B cell (primary cell): ENCODE results near the gene ZNF471. TPM values are rescaled to one million over a fixed set of nuclear protein-coding genes. Genes with fewer than 3 reads are reported as not detected.

Experiments used
- ATAC-seq: fragments of 200-7000 bp; cut with Tn5 transposase; one replicate; pipeline ENCODE4 v1.10.0; 2021; ENCODE audit warnings: low read depth, mild to moderate bottlenecking, moderate number of reproducible peaks, moderate library complexity
- CTCF ChIA-PET: fragments of 350-600 bp; sonication (Branson Sonifier 250); formaldehyde crosslinking; loops from one replicate; lab custom pipeline; 2021; ENCODE audit warnings: antibody characterized with exemption, inconsistent platforms; lab: Charles Lee
- POLR2A ChIA-PET: fragments of 350-600 bp; sonication (Branson Sonifier 250); formaldehyde crosslinking; loops from one replicate; lab custom pipeline; 2021; ENCODE audit warnings: antibody characterized with exemption; lab: Charles Lee
- DNase-seq: peaks from one replicate; pipeline ENCODE4 v3.0.0; 2013
- H2AFZ ChIP-seq: 2 replicates; pipeline ENCODE4 v1.6.1; 2012; ENCODE audit warnings: mild to moderate bottlenecking, low read depth, low read length; ENCODE audit not compliant: insufficient read depth, poor library complexity, severe bottlenecking
- H3K27ac ChIP-seq, 2 donors: 1 replicate in 1 of 2; 2 replicates in 1 of 2; pipeline ENCODE4 v1.5.1; 2012 to 2013; ENCODE audit warnings: low read length in 2 of 2, mild to moderate bottlenecking in 2 of 2, moderate library complexity in 1 of 2
- H3K27me3 ChIP-seq, 4 experiments: fragments of 200-600 bp in 1 of 4; sonication (generic) in 1 of 4; replicated peaks in 1 of 4; 1 replicate in 2 of 4; 2 replicates in 2 of 4; pipeline versions ENCODE4 v1.6.1 to v1.7.0; 2013 to 2016; ENCODE audit warnings: low read length in 3 of 4, mild to moderate bottlenecking in 2 of 4, mixed read lengths in 1 of 4, moderate library complexity in 1 of 4; ENCODE audit not compliant: insufficient read depth in 4 of 4, control insufficient read depth in 3 of 4; ENCODE audit errors: control extremely low read depth in 1 of 4
- H3K36me3 ChIP-seq, 2 experiments: replicated peaks in 1 of 2; 1 replicate in 1 of 2; 2 replicates in 1 of 2; pipeline versions ENCODE4 v1.6.1 to v1.7.1; 2013; ENCODE audit warnings: low read length in 1 of 2; ENCODE audit not compliant: insufficient read depth in 2 of 2, control insufficient read depth in 1 of 2; ENCODE audit errors: control extremely low read depth in 1 of 2, extremely low read depth in 1 of 2
- H3K4me1 ChIP-seq, 2 donors: fragments of 200-600 bp in 1 of 2; sonication (generic) in 1 of 2; 1 replicate in 1 of 2; 2 replicates in 1 of 2; pipeline versions ENCODE4 v1.5.1 to v1.6.1; 2013 to 2017; ENCODE audit warnings: low read length in 2 of 2; ENCODE audit not compliant: control insufficient read depth in 2 of 2, insufficient read depth in 2 of 2
- H3K4me2 ChIP-seq: replicated peaks from 2 replicates; pipeline ENCODE3; 2012; ENCODE audit warnings: mild to moderate bottlenecking, low read depth, low read length; ENCODE audit not compliant: poor library complexity, severe bottlenecking
- H3K4me3 ChIP-seq, 5 experiments: fragments of 200-600 bp in 1 of 5; sonication (generic) in 1 of 5; 1 replicate in 3 of 5; 2 replicates in 2 of 5; pipeline versions ENCODE4 v1.5.1 to v1.7.0; 2011 to 2016; ENCODE audit warnings: low read length in 4 of 5, mild to moderate bottlenecking in 4 of 5, low read depth in 2 of 5, control low read depth in 1 of 5, moderate library complexity in 1 of 5; ENCODE audit not compliant: insufficient read depth in 1 of 5; ENCODE audit errors: control extremely low read depth in 1 of 5, extremely low read depth in 1 of 5
- H3K79me2 ChIP-seq: fragments of 200-600 bp; sonication (generic); one replicate; pipeline ENCODE4 v1.6.0; 2016; ENCODE audit warnings: low read length; ENCODE audit not compliant: control insufficient read depth, insufficient read depth
- H3K9ac ChIP-seq: fragments of 200-600 bp; sonication (generic); 2 replicates; pipeline ENCODE4 v1.6.1; 2017; ENCODE audit warnings: mild to moderate bottlenecking, low read length, moderate library complexity
- H3K9me3 ChIP-seq, 3 donors: one replicate each; pipeline versions ENCODE4 v1.6.1 to v1.7.1; 2013; ENCODE audit warnings: low read length in 2 of 3; ENCODE audit not compliant: control insufficient read depth in 2 of 3, insufficient read depth in 1 of 3; ENCODE audit errors: control extremely low read depth in 1 of 3
- H4K20me1 ChIP-seq: 2 replicates; pipeline ENCODE4 v1.6.0; 2012; ENCODE audit warnings: mild to moderate bottlenecking, low read length; ENCODE audit not compliant: insufficient read depth, control insufficient read depth, poor library complexity, severe bottlenecking
- H3K27ac Mint-ChIP-seq: one replicate; pipeline ENCODE4 v1.8.0; 2021; ENCODE audit warnings: mixed read lengths
- H3K27me3 Mint-ChIP-seq: one replicate; pipeline ENCODE4 v1.8.0; 2021; ENCODE audit warnings: mixed read lengths
- H3K4me1 Mint-ChIP-seq: one replicate; pipeline ENCODE4 v1.8.0; 2021; ENCODE audit warnings: mixed read lengths
- H3K4me3 Mint-ChIP-seq: one replicate; pipeline ENCODE4 v1.8.0; 2021; ENCODE audit warnings: mixed read lengths
- H3K9me3 Mint-ChIP-seq: one replicate; pipeline ENCODE4 v1.8.0; 2022; ENCODE audit warnings: mixed read lengths; ENCODE audit not compliant: insufficient read depth
- EZH2 ChIP-seq: IDR thresholded peaks from 2 replicates; pipeline ENCODE4 v1.6.1; 2012; ENCODE audit warnings: borderline replicate concordance, low read depth, mild to moderate bottlenecking, moderate library complexity, low read length; ENCODE audit not compliant: insufficient read depth, poor library complexity, severe bottlenecking
- WGBS: methylation state at CpG from one replicate; pipeline ENCODE4 v1.1.5; 2013; ENCODE audit warnings: missing lambda C conversion rate; ENCODE audit not compliant: insufficient coverage; 5-methylcytosine and 5-hydroxymethylcytosine counted together
- intact Hi-C: fragments of 100-400 bp; cut with micrococcal nuclease; formaldehyde crosslinking; loops from one replicate; pipeline ENCODE4 v1.10.0; 2022
- polyA plus RNA-seq: library from polyadenylated mRNA; depleted of rRNA; stranded (reverse); fragments of >200 nt; gene quantifications from 2 replicates; pipeline ENCODE4 v1.2.3, GENCODE V29; 2012
- total RNA-seq, 2 donors: library from RNA; stranded (reverse); fragments of 120-200 nt in 1 of 2; gene quantifications; 1 replicate in 1 of 2; 2 replicates in 1 of 2; pipeline versions ENCODE4 v1.2.3 to v1.2.4, GENCODE V29; 2013 to 2022
- TF ChIP-seq, protein P1 (sequence below): fragments of 200-600 bp; IDR thresholded peaks from one replicate; pipeline ENCODE4 v1.8.0; 2022; ENCODE audit warnings: antibody characterized with exemption, mild to moderate bottlenecking

Gene ZNF471
- total and polyA plus RNA-seq, 2 donors (not counting 1 experiment from before 2014, with no cell fraction given), result 0.91 to 5.9 TPM

DNA sequence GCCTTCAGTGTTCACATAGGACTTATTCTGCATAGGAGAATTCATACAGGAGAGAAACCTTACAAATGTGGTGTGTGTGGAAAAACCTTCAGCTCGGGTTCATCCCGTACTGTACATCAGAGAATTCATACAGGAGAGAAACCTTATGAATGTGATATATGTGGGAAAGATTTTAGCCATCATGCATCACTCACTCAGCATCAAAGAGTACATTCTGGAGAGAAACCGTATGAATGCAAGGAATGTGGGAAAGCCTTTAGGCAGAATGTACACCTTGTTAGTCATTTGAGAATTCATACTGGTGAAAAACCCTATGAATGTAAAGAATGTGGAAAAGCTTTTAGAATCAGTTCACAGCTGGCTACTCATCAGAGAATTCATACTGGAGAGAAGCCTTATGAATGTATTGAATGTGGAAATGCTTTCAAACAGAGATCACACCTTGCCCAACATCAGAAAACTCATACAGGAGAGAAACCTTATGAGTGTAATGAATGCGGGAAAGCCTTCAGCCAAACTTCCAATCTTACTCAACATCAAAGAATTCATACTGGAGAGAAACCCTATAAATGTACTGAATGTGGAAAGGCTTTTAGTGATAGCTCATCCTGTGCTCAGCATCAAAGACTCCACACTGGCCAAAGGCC, 17.7 kb downstream of the ZNF471 start:
- CTCF ChIA-PET, result no interaction called here
- H3K4me3 ChIP-seq, result no peak overlapping the region
- intact Hi-C loops, result no loop called here

DNA sequence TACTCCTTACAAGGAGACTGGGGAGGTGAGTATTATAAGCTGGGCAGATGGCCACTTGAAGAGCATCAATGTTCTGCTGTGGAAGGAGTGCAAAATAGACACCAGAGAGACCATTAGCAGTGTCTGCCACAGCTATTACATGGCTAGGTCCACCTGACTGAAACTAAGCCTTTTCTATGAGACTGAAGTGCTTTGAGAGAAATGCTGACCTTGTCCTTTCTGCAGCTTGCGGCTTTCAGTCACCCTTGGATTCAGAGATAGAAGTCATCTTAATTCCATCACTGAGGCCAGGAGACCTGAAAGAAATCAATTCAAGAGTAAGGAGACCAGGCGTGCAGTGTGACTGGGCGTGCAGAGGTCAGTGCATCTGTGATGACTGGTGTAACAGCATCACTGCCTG, 29.8 kb downstream of the ZNF471 start:
- Histone ChIP-seq H2AFZ (peak overlapping the region; percentile 95), H3K4me3 (peak overlapping the region in 1 of 5 experiments; percentile 84)

More for the DNA sequence above, 17.7 kb downstream of the ZNF471 start:
- Mint-ChIP-seq H3K27me3 (no peaks in the 10 kb centered on the region), H3K4me3 (no peak overlapping the region), H3K9me3 (peaks cover 34% of the 10 kb centered on the region), H3K27ac (no peak overlapping the region), H3K4me1 (no peaks in the 10 kb centered on the region)
- Histone ChIP-seq H2AFZ (no peak overlapping the region), H3K27ac (no peak overlapping the region), H3K9ac (no peak overlapping the region), H3K79me2 (no peaks in the 10 kb centered on the region), H3K9me3 (peaks cover 11 to 87% (median 49%) of the 10 kb centered on the region in 3 donors), H4K20me1 (no peaks in the 10 kb centered on the region), H3K36me3 (no peaks in the 10 kb centered on the region), H3K27me3 (no peaks in the 10 kb centered on the region), H3K4me1 (no peaks in the 10 kb centered on the region), H3K4me2 (no peak overlapping the region)
- POLR2A ChIA-PET, result no interaction called here
- no peak for TF ChIP-seq EZH2
- TF ChIP-seq, protein P1, sequence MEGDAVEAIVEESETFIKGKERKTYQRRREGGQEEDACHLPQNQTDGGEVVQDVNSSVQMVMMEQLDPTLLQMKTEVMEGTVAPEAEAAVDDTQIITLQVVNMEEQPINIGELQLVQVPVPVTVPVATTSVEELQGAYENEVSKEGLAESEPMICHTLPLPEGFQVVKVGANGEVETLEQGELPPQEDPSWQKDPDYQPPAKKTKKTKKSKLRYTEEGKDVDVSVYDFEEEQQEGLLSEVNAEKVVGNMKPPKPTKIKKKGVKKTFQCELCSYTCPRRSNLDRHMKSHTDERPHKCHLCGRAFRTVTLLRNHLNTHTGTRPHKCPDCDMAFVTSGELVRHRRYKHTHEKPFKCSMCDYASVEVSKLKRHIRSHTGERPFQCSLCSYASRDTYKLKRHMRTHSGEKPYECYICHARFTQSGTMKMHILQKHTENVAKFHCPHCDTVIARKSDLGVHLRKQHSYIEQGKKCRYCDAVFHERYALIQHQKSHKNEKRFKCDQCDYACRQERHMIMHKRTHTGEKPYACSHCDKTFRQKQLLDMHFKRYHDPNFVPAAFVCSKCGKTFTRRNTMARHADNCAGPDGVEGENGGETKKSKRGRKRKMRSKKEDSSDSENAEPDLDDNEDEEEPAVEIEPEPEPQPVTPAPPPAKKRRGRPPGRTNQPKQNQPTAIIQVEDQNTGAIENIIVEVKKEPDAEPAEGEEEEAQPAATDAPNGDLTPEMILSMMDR, result no peak
- DNase-seq (no peak), ATAC-seq (no peak)
- WGBS, result no CpG with 5 or more reads among the region's 4 CpGs

More for the DNA sequence above, 29.8 kb downstream of the ZNF471 start:
- H3K4me2 ChIP-seq, result peak overlapping the region; percentile 75
- ATAC-seq (no peak), DNase-seq (no peak)
- TF ChIP-seq, protein P1, result no peak
- TF ChIP-seq EZH2, result no peak
- H3K4me3 Mint-ChIP-seq, result peak overlapping the region; percentile 93
- H3K9me3 ChIP-seq, result peaks cover 12 to 65% (median 44%) of the 10 kb centered on the region in 3 donors
- H3K79me2 ChIP-seq, result no peaks in the 10 kb centered on the region
- ChIA-PET POLR2A (no interaction called here), CTCF (no interaction called here)
- peaks cover 19% of the 10 kb centered on the region for H3K4me1 Mint-ChIP-seq
- H3K36me3 ChIP-seq, result peaks cover 2 to 4% of the 10 kb centered on the region in 2 experiments
- intact Hi-C loops, result no loop called here
- 100% methylated on average over 3 of the region's 3 CpGs for WGBS
- no peaks in the 10 kb centered on the region for H3K27me3 ChIP-seq
- H4K20me1 ChIP-seq, result no peaks in the 10 kb centered on the region
- H3K27me3 Mint-ChIP-seq, result no peaks in the 10 kb centered on the region
- H3K27ac Mint-ChIP-seq, result peak overlapping the region; percentile 99
- no peak overlapping the region for H3K27ac ChIP-seq
- peaks cover 6 to 17% of the 10 kb centered on the region in 2 donors for H3K4me1 ChIP-seq
- peaks cover 13% of the 10 kb centered on the region for H3K9me3 Mint-ChIP-seq
- peak overlapping the region; percentile 82 for H3K9ac ChIP-seq
